ENCODE measurements around the gene GPR6. TPM values are rescaled to one million over a fixed set of nuclear protein-coding genes. Genes with fewer than 3 reads are reported as not detected.

The GPR6 gene, protein sequence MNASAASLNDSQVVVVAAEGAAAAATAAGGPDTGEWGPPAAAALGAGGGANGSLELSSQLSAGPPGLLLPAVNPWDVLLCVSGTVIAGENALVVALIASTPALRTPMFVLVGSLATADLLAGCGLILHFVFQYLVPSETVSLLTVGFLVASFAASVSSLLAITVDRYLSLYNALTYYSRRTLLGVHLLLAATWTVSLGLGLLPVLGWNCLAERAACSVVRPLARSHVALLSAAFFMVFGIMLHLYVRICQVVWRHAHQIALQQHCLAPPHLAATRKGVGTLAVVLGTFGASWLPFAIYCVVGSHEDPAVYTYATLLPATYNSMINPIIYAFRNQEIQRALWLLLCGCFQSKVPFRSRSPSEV
- not detected for total RNA-seq
- polyA plus RNA-seq (ENCODE audit: insufficient read depth in 1 of 8, insufficient read length in 8 of 8, low replicate concordance in 1 of 8) = not detected
- long read RNA-seq, donor 1 = 0 reads
- long read RNA-seq, donor 2 = 0 reads
- long read RNA-seq, donor 3 = 0 reads
- long read RNA-seq, donor 4 = 0 reads
- long read RNA-seq, donor 5 = 0 reads
- long read RNA-seq, donor 6 = 0 reads
- long read RNA-seq, donor 7 = 0 reads
- long read RNA-seq, donor 8 = 0 reads
- long read RNA-seq, donor 9 = 0 reads
- long read RNA-seq, donor 10 = 0 reads
- long read RNA-seq, donor 11 = 0 reads

DNA sequence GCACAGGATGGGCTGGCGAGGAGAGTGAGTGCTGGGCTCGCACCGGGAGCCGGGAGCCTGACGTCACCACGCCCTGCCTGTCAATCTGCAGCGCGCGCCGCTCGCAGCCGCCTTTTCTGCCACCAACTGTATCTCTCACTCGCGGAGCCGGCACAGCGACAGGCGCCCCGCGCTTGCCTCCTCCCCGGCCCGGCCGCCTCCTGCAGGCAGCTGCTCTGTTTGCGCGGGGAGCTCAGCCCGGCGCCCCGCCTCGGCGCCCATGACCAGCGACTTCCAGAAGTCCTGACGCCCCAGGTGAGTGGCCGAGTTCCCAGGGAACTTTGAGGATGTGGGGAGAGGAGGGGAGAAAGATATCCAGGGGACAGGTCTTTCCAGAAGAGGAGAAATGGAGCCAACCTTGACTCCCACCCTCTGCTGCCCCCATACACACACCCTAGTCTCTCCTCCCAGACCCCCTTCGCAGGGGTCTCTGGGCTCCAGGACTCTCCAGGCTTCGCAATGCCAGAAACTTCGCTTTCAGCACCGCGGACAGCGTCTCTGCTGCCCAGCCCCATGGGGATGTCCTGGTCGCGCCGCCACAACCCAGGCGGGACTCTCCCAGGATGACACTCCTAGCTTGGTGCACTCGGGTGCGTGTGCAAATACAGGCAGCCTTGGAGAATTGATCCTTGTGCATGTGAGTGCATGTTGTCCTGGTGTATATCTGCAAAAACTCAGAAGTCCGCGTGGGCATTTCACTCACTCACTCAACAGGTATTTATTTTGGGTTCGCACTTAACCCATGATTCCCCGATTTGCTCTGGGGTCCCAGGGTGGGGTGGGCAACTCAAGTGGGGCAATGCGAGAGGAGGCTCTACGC lies at the start of gene GPR6:
TSS of gene GPR6 (plus strand) at position 138 of the 859 bp plus-strand sequence. CDS start 802 bp downstream, outside the sequence.
- DNase-seq = peak; percentile 65
- H3K9me3 ChIP-seq (replicated peaks; ENCODE audit: control insufficient read depth, low read depth, low read length) = no peaks in the 10 kb centered on the region
- WGBS (ENCODE audit: insufficient coverage) = under 1% methylated on average over 36 of the region's 50 CpGs
- H3K27ac ChIP-seq (ENCODE audit: low read length) = no peak within 1 kb of the TSS
- no peak within 1 kb of the TSS for H3K4me3 ChIP-seq (ENCODE audit: low read length)
- H3K36me3 ChIP-seq (ENCODE audit: control insufficient read depth, insufficient read depth, low read length) = no peaks in the 10 kb centered on the region
- no peaks in the 10 kb centered on the region for H3K4me1 ChIP-seq (ENCODE audit: control insufficient read depth, insufficient read depth, low read length)
- H3K27me3 ChIP-seq (ENCODE audit: control insufficient read depth, insufficient read depth, low read length) = peaks cover 29% of the 10 kb centered on the region

DNA sequence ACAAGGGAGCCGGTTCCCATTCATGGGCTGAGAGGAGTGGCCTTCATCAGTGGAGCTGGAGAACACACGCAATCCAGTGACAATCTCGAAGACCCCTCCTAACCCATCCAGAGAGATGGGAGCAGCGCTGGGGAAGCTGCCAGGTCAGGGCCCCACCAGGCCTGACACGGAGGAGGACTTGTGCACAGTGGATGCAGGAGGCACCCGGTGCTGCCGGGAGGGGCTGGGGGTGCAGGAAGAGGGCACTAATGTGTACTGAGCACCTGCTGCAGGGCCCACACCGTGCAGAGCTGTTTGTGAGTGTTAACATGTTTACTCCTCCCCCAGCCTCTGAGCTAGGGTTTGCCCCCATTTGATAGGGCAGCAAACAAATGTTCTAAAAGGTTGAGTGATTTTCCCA lies 43.8 kb upstream of the GPR6 start:
- no peak for DNase-seq
- Histone ChIP-seq H3K4me1 (ENCODE audit: control insufficient read depth, insufficient read depth, low read length) (no peaks in the 10 kb centered on the region), H3K36me3 (ENCODE audit: control insufficient read depth, insufficient read depth, low read length) (no peaks in the 10 kb centered on the region), H3K4me3 (ENCODE audit: low read length) (no peak overlapping the region), H3K9me3 (replicated peaks; ENCODE audit: control insufficient read depth, low read depth, low read length) (no peaks in the 10 kb centered on the region), H3K27ac (ENCODE audit: low read length) (no peak overlapping the region), H3K27me3 (ENCODE audit: control insufficient read depth, insufficient read depth, low read length) (no peaks in the 10 kb centered on the region)
- WGBS (ENCODE audit: insufficient coverage) = 83% methylated on average over 5 of the region's 8 CpGs

DNA sequence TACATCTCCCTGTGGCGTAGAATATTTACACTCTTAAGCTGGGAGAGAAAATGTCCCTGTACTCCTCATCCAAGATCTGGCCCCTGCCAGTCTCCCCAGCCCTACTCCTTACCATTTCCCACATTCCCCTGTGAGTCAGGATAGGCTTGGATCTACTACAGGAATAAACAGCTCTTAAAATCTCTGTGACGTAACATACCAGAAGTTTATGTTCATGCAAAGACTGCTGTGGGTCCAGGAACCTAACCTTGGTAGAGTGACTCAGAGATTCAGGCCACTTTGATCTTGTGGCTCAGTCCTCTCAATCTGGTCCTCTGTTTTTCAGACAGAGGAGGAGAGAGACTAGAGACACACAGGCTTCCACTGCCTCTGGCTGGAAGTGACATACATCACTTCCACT lies 38.5 kb upstream of the GPR6 start:
- Histone ChIP-seq H3K27me3 (ENCODE audit: control insufficient read depth, insufficient read depth, low read length) (no peaks in the 10 kb centered on the region), H3K4me1 (ENCODE audit: control insufficient read depth, insufficient read depth, low read length) (no peaks in the 10 kb centered on the region), H3K36me3 (ENCODE audit: control insufficient read depth, insufficient read depth, low read length) (no peaks in the 10 kb centered on the region), H3K27ac (ENCODE audit: low read length) (no peak overlapping the region), H3K4me3 (ENCODE audit: low read length) (no peak overlapping the region), H3K9me3 (replicated peaks; ENCODE audit: control insufficient read depth, low read depth, low read length) (no peaks in the 10 kb centered on the region)
- WGBS (ENCODE audit: insufficient coverage) = no CpG with 5 or more reads among the region's 2 CpGs
- DNase-seq = no peak

DNA sequence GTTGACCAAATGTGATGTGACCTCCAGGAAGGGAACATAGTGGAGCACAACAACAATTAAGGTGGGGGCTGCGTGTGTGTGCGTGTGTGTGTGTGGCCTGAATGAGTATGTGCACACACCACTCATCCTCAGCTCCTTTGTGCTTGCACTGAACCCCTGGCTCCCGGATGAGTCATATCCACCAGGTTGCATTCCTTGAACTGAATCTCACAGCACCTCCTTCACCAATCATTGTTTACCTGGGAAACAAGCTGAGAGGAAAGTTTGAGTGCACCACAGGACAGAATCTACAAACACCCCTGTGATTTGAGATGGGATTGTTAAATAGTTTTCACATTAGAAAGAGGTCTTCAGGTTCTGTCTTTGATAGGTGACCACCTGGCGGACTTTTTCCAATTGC lies 33.7 kb upstream of the GPR6 start:
- 57% methylated on average over 1 of the region's 4 CpGs for WGBS (ENCODE audit: insufficient coverage)
- Histone ChIP-seq H3K9me3 (replicated peaks; ENCODE audit: control insufficient read depth, low read depth, low read length) (no peaks in the 10 kb centered on the region), H3K36me3 (ENCODE audit: control insufficient read depth, insufficient read depth, low read length) (no peaks in the 10 kb centered on the region), H3K4me3 (ENCODE audit: low read length) (no peak overlapping the region), H3K4me1 (ENCODE audit: control insufficient read depth, insufficient read depth, low read length) (no peaks in the 10 kb centered on the region), H3K27ac (ENCODE audit: low read length) (no peak overlapping the region), H3K27me3 (ENCODE audit: control insufficient read depth, insufficient read depth, low read length) (peaks cover 4% of the 10 kb centered on the region)
- DNase-seq = no peak

DNA sequence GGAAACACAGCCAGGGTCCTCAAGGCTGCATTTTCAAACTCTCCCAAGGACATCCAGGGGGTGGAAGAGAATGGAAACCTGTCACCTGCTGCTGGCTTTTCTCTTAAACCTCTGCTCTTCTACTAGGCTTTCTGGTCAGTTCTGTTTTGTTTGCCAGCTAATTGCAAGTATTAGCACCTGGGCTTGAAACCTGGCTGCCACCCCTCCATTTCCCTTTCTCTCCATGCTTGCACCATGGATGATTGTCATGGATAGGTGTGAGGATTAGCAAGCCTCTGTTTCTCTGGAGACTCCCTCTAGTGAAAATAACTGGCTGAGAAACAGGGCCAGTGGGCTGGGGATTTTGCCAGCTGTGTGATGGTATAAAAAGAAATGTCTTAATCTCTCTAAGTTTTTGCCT lies 33.0 kb upstream of the GPR6 start:
- no peaks in the 10 kb centered on the region for H3K36me3 ChIP-seq (ENCODE audit: control insufficient read depth, insufficient read depth, low read length)
- H3K27me3 ChIP-seq (ENCODE audit: control insufficient read depth, insufficient read depth, low read length) = peaks cover 4% of the 10 kb centered on the region
- no peaks in the 10 kb centered on the region for H3K9me3 ChIP-seq (replicated peaks; ENCODE audit: control insufficient read depth, low read depth, low read length)
- peak; percentile 2 for DNase-seq
- no peak overlapping the region for H3K27ac ChIP-seq (ENCODE audit: low read length)
- H3K4me3 ChIP-seq (ENCODE audit: low read length) = no peak overlapping the region
- no peaks in the 10 kb centered on the region for H3K4me1 ChIP-seq (ENCODE audit: control insufficient read depth, insufficient read depth, low read length)

DNA sequence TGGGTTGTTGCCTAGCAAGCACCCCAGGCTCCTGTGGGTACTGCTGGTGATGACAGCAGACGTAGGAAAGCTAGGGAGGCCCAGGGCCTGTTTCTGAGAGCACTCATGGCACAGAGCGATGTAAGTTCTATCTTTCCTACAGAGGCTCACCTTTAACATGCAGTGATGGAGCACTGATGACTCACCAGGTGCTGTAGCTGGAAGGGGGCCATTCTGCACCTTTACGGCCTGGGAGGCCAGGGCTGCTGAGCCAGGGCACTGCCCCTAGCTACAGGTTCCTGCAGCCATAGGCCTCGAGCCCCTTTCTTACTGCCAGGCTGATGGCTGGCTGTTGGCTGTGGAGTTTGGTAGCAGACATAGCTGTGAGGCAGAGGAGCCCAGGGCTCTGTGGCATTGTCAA lies 31.1 kb upstream of the GPR6 start:
- Histone ChIP-seq H3K36me3 (ENCODE audit: control insufficient read depth, insufficient read depth, low read length) (no peaks in the 10 kb centered on the region), H3K4me3 (ENCODE audit: low read length) (no peak overlapping the region), H3K27me3 (ENCODE audit: control insufficient read depth, insufficient read depth, low read length) (peaks cover 4% of the 10 kb centered on the region), H3K9me3 (replicated peaks; ENCODE audit: control insufficient read depth, low read depth, low read length) (no peaks in the 10 kb centered on the region), H3K27ac (ENCODE audit: low read length) (no peak overlapping the region), H3K4me1 (ENCODE audit: control insufficient read depth, insufficient read depth, low read length) (no peaks in the 10 kb centered on the region)
- 66% methylated on average over 4 of the region's 4 CpGs for WGBS (ENCODE audit: insufficient coverage)
- DNase-seq = no peak

DNA sequence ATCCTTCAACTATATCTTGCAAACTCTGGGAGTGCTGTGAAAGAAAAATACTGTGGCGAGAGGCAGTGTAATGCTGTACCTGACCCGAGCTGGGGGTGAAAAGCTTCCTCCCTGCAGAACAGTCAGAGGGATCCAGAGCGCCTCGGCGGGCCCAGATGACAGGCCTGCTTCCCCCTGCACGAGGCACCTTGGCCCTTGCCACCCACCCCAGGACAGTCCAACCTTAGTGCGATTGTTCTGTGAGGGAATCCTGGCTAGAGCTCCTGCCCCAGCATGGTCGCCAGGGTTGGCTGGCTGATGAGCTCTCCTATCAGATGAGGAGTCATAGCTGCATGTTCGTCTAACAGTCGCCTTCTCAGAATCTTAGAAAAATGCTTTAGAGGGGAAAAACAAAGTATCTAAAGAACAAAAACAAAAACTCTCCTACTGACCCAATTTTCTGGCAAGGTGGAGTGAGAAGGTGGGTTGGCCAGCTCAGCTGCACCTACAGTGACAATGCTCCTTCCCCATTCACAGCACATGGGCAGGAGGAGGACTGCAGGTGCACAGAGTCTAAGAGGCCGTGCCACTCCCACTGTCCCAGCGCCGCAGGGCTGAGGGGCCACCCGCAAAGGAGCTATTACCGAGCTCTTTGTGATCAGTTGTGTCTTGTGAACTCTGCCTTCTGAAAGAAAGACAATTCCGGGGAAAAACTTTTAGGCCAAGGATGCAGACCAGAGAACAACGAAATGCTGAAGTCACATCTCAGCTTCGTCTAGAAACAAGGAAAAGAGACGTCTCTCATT lies 28.6 kb upstream of the GPR6 start:
- H3K4me3 ChIP-seq (ENCODE audit: low read length) = no peak overlapping the region
- H3K27me3 ChIP-seq (ENCODE audit: control insufficient read depth, insufficient read depth, low read length) = peaks cover 4% of the 10 kb centered on the region
- DNase-seq = no peak
- WGBS (ENCODE audit: insufficient coverage) = 79% methylated on average over 15 of the region's 19 CpGs
- H3K4me1 ChIP-seq (ENCODE audit: control insufficient read depth, insufficient read depth, low read length) = no peaks in the 10 kb centered on the region
- no peaks in the 10 kb centered on the region for H3K9me3 ChIP-seq (replicated peaks; ENCODE audit: control insufficient read depth, low read depth, low read length)
- H3K36me3 ChIP-seq (ENCODE audit: control insufficient read depth, insufficient read depth, low read length) = no peaks in the 10 kb centered on the region
- H3K27ac ChIP-seq (ENCODE audit: low read length) = no peak overlapping the region

DNA sequence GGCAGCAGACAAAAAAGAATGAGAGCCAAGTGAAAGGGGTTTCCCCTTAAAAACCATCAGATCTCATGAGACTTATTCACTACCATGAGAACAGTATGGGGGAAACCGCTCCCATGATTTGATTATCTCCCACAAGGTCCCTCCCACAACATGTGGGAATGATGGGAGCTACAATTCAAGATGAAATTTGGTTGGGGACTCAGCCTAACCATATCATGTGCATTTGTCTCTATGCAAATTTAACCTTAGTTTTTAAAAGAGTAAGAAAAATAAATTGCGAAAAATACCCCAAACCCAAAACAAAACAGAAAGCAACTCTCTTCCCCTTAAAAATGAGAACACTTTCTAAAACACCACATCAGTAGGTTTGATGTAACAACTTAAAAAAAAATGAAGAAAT lies 22.6 kb upstream of the GPR6 start:
- Histone ChIP-seq H3K27ac (ENCODE audit: low read length) (no peak overlapping the region), H3K9me3 (replicated peaks; ENCODE audit: control insufficient read depth, low read depth, low read length) (no peaks in the 10 kb centered on the region), H3K36me3 (ENCODE audit: control insufficient read depth, insufficient read depth, low read length) (no peaks in the 10 kb centered on the region), H3K27me3 (ENCODE audit: control insufficient read depth, insufficient read depth, low read length) (no peaks in the 10 kb centered on the region), H3K4me3 (ENCODE audit: low read length) (no peak overlapping the region), H3K4me1 (ENCODE audit: control insufficient read depth, insufficient read depth, low read length) (no peaks in the 10 kb centered on the region)
- DNase-seq = no peak
- WGBS (ENCODE audit: insufficient coverage) = no CpG with 5 or more reads among the region's 2 CpGs

DNA sequence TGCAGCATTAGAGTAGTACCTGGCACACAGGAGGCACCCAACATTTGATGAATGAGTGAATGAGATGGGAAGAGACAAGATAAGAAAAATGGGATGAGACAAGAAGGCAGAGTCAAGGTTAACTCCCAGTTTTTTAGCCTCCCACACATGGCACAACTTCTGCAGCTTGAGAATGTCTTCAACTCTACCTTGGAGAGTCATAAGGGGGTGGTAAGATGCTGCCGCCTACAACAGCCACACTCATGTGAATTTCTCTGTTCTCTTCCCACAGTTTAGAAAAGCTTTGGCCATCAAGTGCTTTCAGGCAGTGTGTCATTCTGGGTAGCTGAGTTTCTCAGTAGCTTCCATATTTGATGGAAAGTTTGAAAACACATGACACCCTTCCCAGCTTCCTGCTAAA lies 19.5 kb upstream of the GPR6 start:
- Histone ChIP-seq H3K4me1 (ENCODE audit: control insufficient read depth, insufficient read depth, low read length) (no peaks in the 10 kb centered on the region), H3K9me3 (replicated peaks; ENCODE audit: control insufficient read depth, low read depth, low read length) (no peaks in the 10 kb centered on the region), H3K27me3 (ENCODE audit: control insufficient read depth, insufficient read depth, low read length) (no peaks in the 10 kb centered on the region), H3K36me3 (ENCODE audit: control insufficient read depth, insufficient read depth, low read length) (no peaks in the 10 kb centered on the region), H3K4me3 (ENCODE audit: low read length) (no peak overlapping the region), H3K27ac (ENCODE audit: low read length) (no peak overlapping the region)
- no CpG with 5 or more reads among the region's 1 CpG for WGBS (ENCODE audit: insufficient coverage)
- DNase-seq = no peak
